HG02571 (cell line): Measurements from ENCODE around the gene PLPP1.
"Not testable (repeated sequence)": the region's sequence is repeated elsewhere in the genome, so short reads cannot be mapped to it uniquely, and the experiment has no call there.

Source experiments
- ATAC-seq: cut with Tn5 transposase; IDR thresholded peaks from one replicate; pipeline ENCODE4 v1.9.1; 2021; ENCODE audit warnings: mild to moderate bottlenecking, moderate library complexity; ENCODE audit not compliant: unreplicated experiment

The PLPP1 gene

GRCh38 chr5:55546947-55547346 lies 12.2 kb upstream of the PLPP1 start:
- ATAC-seq, result no peak

- no peak for ATAC-seq
Observed at GRCh38 chr5:55544341-55544740, 9.6 kb upstream of the PLPP1 start.

GRCh38 chr5:55541056-55541635 lies 6.4 kb upstream of the PLPP1 start:
- no peak for ATAC-seq

GRCh38 chr5:55540525-55540924 lies 5.8 kb upstream of the PLPP1 start:
- ATAC-seq, result no peak

- no peak for ATAC-seq
Observed at GRCh38 chr5:55540024-55540423, 5.3 kb upstream of the PLPP1 start.

GRCh38 chr5:55538661-55539060 lies 3.9 kb upstream of the PLPP1 start:
- ATAC-seq, result peak; percentile 22

- not testable (repeated sequence) for ATAC-seq
Observed at GRCh38 chr5:55537315-55537714, 2.6 kb upstream of the PLPP1 start.

- ATAC-seq, result peak; percentile 9
Observed at GRCh38 chr5:55535199-55535905, 588 bp upstream of the PLPP1 start.

- ATAC-seq, result peak; percentile 31
Observed at GRCh38 chr5:55533521-55534435, 986 bp downstream of the PLPP1 start.

- ATAC-seq, result no peak
Observed at GRCh38 chr5:55530669-55531068, 4.1 kb downstream of the PLPP1 start.

- ATAC-seq, result no peak
Observed at GRCh38 chr5:55524816-55525215, 9.9 kb downstream of the PLPP1 start.

GRCh38 chr5:55523293-55523692 lies 11.5 kb downstream of the PLPP1 start:
- no peak for ATAC-seq

GRCh38 chr5:55521881-55522280 lies 12.9 kb downstream of the PLPP1 start:
- no peak for ATAC-seq

GRCh38 chr5:55520117-55520839 lies 14.5 kb downstream of the PLPP1 start:
- no peak for ATAC-seq

GRCh38 chr5:55518831-55519390 lies 15.9 kb downstream of the PLPP1 start:
- ATAC-seq, result no peak

- no peak for ATAC-seq
Observed at GRCh38 chr5:55517804-55518203, 17.0 kb downstream of the PLPP1 start.

GRCh38 chr5:55511010-55511409 lies 23.8 kb downstream of the PLPP1 start:
- no peak for ATAC-seq

GRCh38 chr5:55510523-55510880 lies 24.3 kb downstream of the PLPP1 start:
- ATAC-seq, result no peak

- ATAC-seq, result no peak
Observed at GRCh38 chr5:55509796-55510522, 24.8 kb downstream of the PLPP1 start.

GRCh38 chr5:55509097-55509496 lies 25.7 kb downstream of the PLPP1 start:
- ATAC-seq, result no peak
